Activated CD8-positive, alpha-beta memory T cell treated with anti-CD3 and anti-CD28 coated beads, Interleukin-2, amount 50 U/mL, for 24 hours (primary cell): ENCODE measurements around the gene ARMC3.
"Not testable (repeated sequence)": the region's sequence is repeated elsewhere in the genome, so short reads cannot be mapped to it uniquely, and the experiment has no call there.

Experiments
- DNase-seq: peaks from one replicate; pipeline ENCODE4 v3.0.0-alpha.2; 2020; ENCODE audit errors: extremely low read depth

The ARMC3 gene

GRCh38 chr10:23072593-23072992 is 144.7 kb downstream of the ARMC3 start:
- not testable (repeated sequence) for DNase-seq

GRCh38 chr10:23073527-23073926 is 145.7 kb downstream of the ARMC3 start:
- DNase-seq, result no peak

DNA sequence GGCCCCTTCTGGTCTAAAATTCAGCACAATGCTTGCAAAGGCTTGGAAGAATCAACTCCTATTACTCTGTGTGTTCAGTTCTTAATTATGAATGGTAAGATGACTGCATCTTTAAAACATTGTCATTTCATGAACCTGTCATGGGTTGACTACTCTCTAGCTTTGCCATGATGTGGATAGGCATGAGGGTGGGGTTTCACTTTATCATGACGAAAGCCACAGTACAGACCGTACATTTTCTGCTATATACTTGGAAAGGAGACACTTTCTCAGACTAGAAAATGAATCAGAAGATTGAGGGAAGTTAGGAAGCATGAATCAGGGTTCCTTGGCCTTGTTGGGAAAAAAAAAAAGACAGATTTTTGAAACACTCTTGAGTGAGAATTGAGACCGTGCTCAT is 147.8 kb downstream of the ARMC3 start:
- DNase-seq, result no peak

- no peak for DNase-seq
Measured at GRCh38 chr10:23078114-23078513, 150.3 kb downstream of the ARMC3 start.

DNA sequence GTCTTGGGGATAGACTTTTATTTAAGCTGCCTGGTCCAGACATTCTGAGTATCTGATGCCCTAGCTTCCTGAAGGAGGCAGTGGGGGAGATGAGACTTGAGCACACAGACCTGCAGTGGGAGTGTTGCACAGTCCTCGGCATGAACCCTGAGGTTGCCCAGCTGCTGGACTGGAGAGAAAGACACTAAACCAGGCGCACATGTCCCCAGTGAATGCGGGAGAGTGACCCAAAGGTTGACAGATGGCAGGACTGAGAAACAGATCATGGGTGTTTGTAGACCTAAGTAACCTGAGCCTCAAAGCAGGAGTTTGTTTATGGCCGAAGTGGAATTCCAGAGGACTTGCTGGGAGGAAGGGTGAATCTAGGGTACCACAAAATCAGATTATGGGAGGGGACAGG is 151.8 kb downstream of the ARMC3 start:
- DNase-seq, result no peak

GRCh38 chr10:23080262-23080661 is 152.4 kb downstream of the ARMC3 start:
- no peak for DNase-seq

GRCh38 chr10:23081221-23081750 is 153.4 kb downstream of the ARMC3 start:
- no peak for DNase-seq

- no peak for DNase-seq
Measured at GRCh38 chr10:23081891-23082290, 154.0 kb downstream of the ARMC3 start.
